CD14-positive monocyte (primary cell): ENCODE results near the gene SIGLEC7. TPM values are rescaled to one million over a fixed set of nuclear protein-coding genes. Genes with fewer than 3 reads are reported as not detected.

Experiments used
- DNase-seq, 3 donors: peaks; one replicate each; pipeline ENCODE4 v3.0.0-alpha.2; 2011 to 2022
- H2AFZ ChIP-seq: 2 replicates; pipeline ENCODE4 v1.6.0; 2012; ENCODE audit warnings: mild to moderate bottlenecking, low read depth, low read length, inconsistent platforms; ENCODE audit not compliant: insufficient read depth, poor library complexity, severe bottlenecking
- H3K27ac ChIP-seq, 2 donors: 1 replicate in 1 of 2; 2 replicates in 1 of 2; pipeline ENCODE4 v1.5.1; 2012 to 2013; ENCODE audit warnings: low read length in 2 of 2, control low read depth in 1 of 2, inconsistent platforms in 1 of 2, low read depth in 1 of 2, mild to moderate bottlenecking in 1 of 2
- H3K27me3 ChIP-seq, 2 donors: one replicate each; pipeline versions ENCODE4 v1.6.0 to v1.6.1; 2011 to 2013; ENCODE audit warnings: low read length in 2 of 2; ENCODE audit not compliant: control insufficient read depth in 2 of 2, insufficient read depth in 2 of 2
- H3K36me3 ChIP-seq, 2 donors: replicated peaks in 1 of 2; 1 replicate in 1 of 2; 2 replicates in 1 of 2; pipeline versions ENCODE4 v1.5.1 to v1.6.1; 2012 to 2013; ENCODE audit warnings: low read length in 2 of 2, control low read depth in 1 of 2, inconsistent platforms in 1 of 2, mild to moderate bottlenecking in 1 of 2; ENCODE audit not compliant: insufficient read depth in 2 of 2, control insufficient read depth in 1 of 2
- H3K4me1 ChIP-seq, 2 donors: 1 replicate in 1 of 2; 2 replicates in 1 of 2; pipeline versions ENCODE4 v1.5.1 to v1.6.1; 2012 to 2013; ENCODE audit warnings: low read length in 2 of 2, control low read depth in 1 of 2, inconsistent platforms in 1 of 2, mild to moderate bottlenecking in 1 of 2, moderate library complexity in 1 of 2; ENCODE audit not compliant: insufficient read depth in 2 of 2, control insufficient read depth in 1 of 2
- H3K4me2 ChIP-seq: replicated peaks from 2 replicates; pipeline ENCODE3; 2012; ENCODE audit warnings: low read length, moderate library complexity, mild to moderate bottlenecking; ENCODE audit not compliant: poor library complexity, severe bottlenecking; ENCODE audit errors: extremely low read depth
- H3K4me3 ChIP-seq, 3 experiments: fragments of 200-600 bp in 1 of 3; sonication (generic) in 1 of 3; replicated peaks in 1 of 3; 1 replicate in 2 of 3; 2 replicates in 1 of 3; pipeline ENCODE4 v1.5.1; 2011 to 2013; ENCODE audit warnings: low read length in 3 of 3, mild to moderate bottlenecking in 3 of 3, control low read depth in 2 of 3, low read depth in 2 of 3, inconsistent platforms in 1 of 3, moderate library complexity in 1 of 3
- H3K79me2 ChIP-seq: 2 replicates; pipeline ENCODE4 v1.6.0; 2012; ENCODE audit warnings: mild to moderate bottlenecking, control low read depth, inconsistent platforms, low read length, moderate library complexity; ENCODE audit not compliant: insufficient read depth
- H3K9ac ChIP-seq: 2 replicates; pipeline ENCODE4 v1.6.0; 2017; ENCODE audit warnings: low read length, mild to moderate bottlenecking; ENCODE audit not compliant: insufficient read depth, poor library complexity, severe bottlenecking
- H3K9me3 ChIP-seq, 2 donors: replicated peaks in 1 of 2; 1 replicate in 1 of 2; 2 replicates in 1 of 2; pipeline versions ENCODE4 v1.5.1 to v1.6.1; 2012 to 2013; ENCODE audit warnings: low read length in 2 of 2, control low read depth in 1 of 2; ENCODE audit not compliant: control insufficient read depth in 1 of 2, insufficient read depth in 1 of 2
- H4K20me1 ChIP-seq: 2 replicates; pipeline ENCODE4 v1.6.0; 2012; ENCODE audit warnings: mild to moderate bottlenecking, low read length, control low read depth, moderate library complexity; ENCODE audit not compliant: insufficient read depth
- H3K27ac Mint-ChIP-seq, 7 donors: one replicate each; pipeline ENCODE4 v1.8.0; 2020; ENCODE audit warnings: mild to moderate bottlenecking in 7 of 7, mixed read lengths in 7 of 7, moderate library complexity in 6 of 7, inconsistent platforms in 2 of 7
- H3K27me3 Mint-ChIP-seq, 3 donors: one replicate each; pipeline ENCODE4 v1.8.0; 2021 to 2022; ENCODE audit warnings: low read depth in 3 of 3, mild to moderate bottlenecking in 3 of 3, mixed read lengths in 3 of 3, moderate library complexity in 3 of 3, inconsistent platforms in 1 of 3
- H3K36me3 Mint-ChIP-seq, 2 donors: one replicate each; pipeline ENCODE4 v1.8.0; 2020; ENCODE audit warnings: mixed read lengths in 2 of 2, inconsistent platforms in 1 of 2, mild to moderate bottlenecking in 1 of 2
- H3K4me1 Mint-ChIP-seq: one replicate; pipeline ENCODE4 v1.8.0; 2020; ENCODE audit warnings: mild to moderate bottlenecking, mixed read lengths
- H3K4me3 Mint-ChIP-seq, 2 donors: one replicate each; pipeline ENCODE4 v1.8.0; 2020; ENCODE audit warnings: mild to moderate bottlenecking in 2 of 2, mixed read lengths in 2 of 2, moderate library complexity in 1 of 2
- H3K9me3 Mint-ChIP-seq, 7 donors: one replicate each; pipeline ENCODE4 v1.8.0; 2020 to 2022; ENCODE audit warnings: mixed read lengths in 7 of 7, mild to moderate bottlenecking in 6 of 7, moderate library complexity in 6 of 7, inconsistent platforms in 2 of 7
- CTCF ChIP-seq: fragments of 200-600 bp; IDR thresholded peaks from one replicate; pipeline ENCODE4 v1.8.0; 2022; ENCODE audit warnings: antibody characterized with exemption, mild to moderate bottlenecking
- WGBS: methylation state at CpG from one replicate; pipeline ENCODE4 v1.1.5; 2013; ENCODE audit warnings: missing lambda C conversion rate; ENCODE audit not compliant: insufficient coverage; 5-methylcytosine and 5-hydroxymethylcytosine counted together
- intact Hi-C, 2 donors: fragments of 100-400 bp; cut with micrococcal nuclease; formaldehyde crosslinking; loops; one replicate each; pipeline versions ENCODE4 v1.15.0 to v1.15.1; 2023
- polyA plus RNA-seq, 3 donors: library from polyadenylated mRNA; depleted of rRNA in 1 of 3; unstranded in 2 of 3; stranded (reverse) in 1 of 3; fragments of 300-500 nt in 2 of 3; fragments of >200 nt in 1 of 3; fragmentation: Illumina TruSeq in 2 of 3; gene quantifications; 1 replicate in 2 of 3; 2 replicates in 1 of 3; pipeline ENCODE4 v1.2.3, GENCODE V29; 2012 to 2021

The SIGLEC7 gene
- polyA plus RNA-seq, 3 donors = 71.8 to 93.3 (median 82.0) TPM

- TF ChIP-seq CTCF = no peak
- intact Hi-C loops = no loop called here
- H2AFZ ChIP-seq = peak overlapping the region; percentile 52
- peak overlapping the region in 3 of 7 donors; percentile 64 to 98 (median 68) for H3K27ac Mint-ChIP-seq
- H3K4me1 Mint-ChIP-seq = peaks cover 74% of the 10 kb centered on the region
- H3K9ac ChIP-seq = no peak overlapping the region
- WGBS = 43% methylated on average over 2 of the region's 4 CpGs
- peaks cover 1 to 10% of the 10 kb centered on the region in 2 donors for H3K36me3 Mint-ChIP-seq
- H3K36me3 ChIP-seq = no peaks in the 10 kb centered on the region
- peak overlapping the region in 1 of 2 donors; percentile 100 for H3K27ac ChIP-seq
- H3K9me3 ChIP-seq = no peaks in the 10 kb centered on the region
- no peak overlapping the region for H3K4me3 ChIP-seq
- no peak overlapping the region for H3K4me3 Mint-ChIP-seq
- H3K27me3 Mint-ChIP-seq = peaks cover 0 to 5% (median 3%) of the 10 kb centered on the region in 3 donors
- peaks cover 15% of the 10 kb centered on the region for H3K79me2 ChIP-seq
- no peak for DNase-seq
- H4K20me1 ChIP-seq = no peaks in the 10 kb centered on the region
- H3K27me3 ChIP-seq = no peaks in the 10 kb centered on the region
- no peak overlapping the region for H3K4me2 ChIP-seq
- H3K4me1 ChIP-seq = peaks cover 69 to 71% of the 10 kb centered on the region in 2 donors
- peaks cover 0 to 2% (median 0%) of the 10 kb centered on the region in 7 donors for H3K9me3 Mint-ChIP-seq
Measured at GRCh38 chr19:51119101-51119500, 23.0 kb upstream of the SIGLEC7 start.

DNA sequence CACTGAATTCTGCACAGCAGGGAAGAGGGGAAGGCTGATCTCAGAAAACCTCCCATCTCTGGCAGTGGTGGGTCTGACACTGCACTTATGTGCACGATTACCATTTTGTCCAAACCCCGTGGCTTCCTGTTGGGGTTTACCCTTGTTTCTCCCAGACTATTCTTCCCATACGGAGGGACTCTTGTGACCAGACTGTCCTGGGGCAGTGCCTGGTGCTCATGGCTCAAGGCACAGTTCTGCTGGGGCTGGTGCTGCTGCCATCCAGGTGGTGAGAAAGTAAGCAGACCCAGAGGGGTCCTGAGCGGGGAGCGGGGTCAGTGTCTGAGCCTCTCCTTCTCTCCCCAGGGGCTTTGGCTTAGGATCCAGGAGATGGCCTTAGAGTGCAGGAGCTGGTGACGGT lies 22.5 kb upstream of the SIGLEC7 start:
- H3K4me3 ChIP-seq = peak overlapping the region in 1 of 3 experiments; percentile 7
- intact Hi-C loops = no loop called here
- Mint-ChIP-seq H3K4me3 (peak overlapping the region in 1 of 2 donors; percentile 35), H3K9me3 (peaks cover 0 to 2% (median 0%) of the 10 kb centered on the region in 7 donors), H3K27me3 (peaks cover 0 to 5% (median 4%) of the 10 kb centered on the region in 3 donors), H3K36me3 (peaks cover 1 to 10% of the 10 kb centered on the region in 2 donors), H3K4me1 (peaks cover 74% of the 10 kb centered on the region), H3K27ac (peak overlapping the region; percentile 64 to 100 (median 98))
- no peak overlapping the region for H3K9ac ChIP-seq
- no peaks in the 10 kb centered on the region for H3K27me3 ChIP-seq
- WGBS = no CpG with 5 or more reads among the region's 6 CpGs
- H4K20me1 ChIP-seq = no peaks in the 10 kb centered on the region
- H3K27ac ChIP-seq = peak overlapping the region; percentile 97 to 100
- H3K4me2 ChIP-seq = no peak overlapping the region
- peak overlapping the region; percentile 52 for H2AFZ ChIP-seq
- DNase-seq = peak in 1 of 3 donors; percentile 49
- peaks cover 69 to 71% of the 10 kb centered on the region in 2 donors for H3K4me1 ChIP-seq
- H3K79me2 ChIP-seq = peaks cover 20% of the 10 kb centered on the region
- no peaks in the 10 kb centered on the region for H3K36me3 ChIP-seq
- no peaks in the 10 kb centered on the region for H3K9me3 ChIP-seq
- TF ChIP-seq CTCF = no peak
